ENCODE measurements around the gene ADAMTS12.
"Not testable (repeated sequence)": the region's sequence is repeated elsewhere in the genome, so short reads cannot be mapped to it uniquely, and the experiment has no call there.

ADAMTS12 gene

GRCh38 chr5:33929925-33930690, 38.3 kb upstream of the ADAMTS12 start:
- Mint-ChIP-seq H3K4me3 (no peak overlapping the region), H3K36me3 (ENCODE audit: low read depth) (no peaks in the 10 kb centered on the region), H3K9me3 (no peaks in the 10 kb centered on the region), H3K27me3 (peaks cover 6% of the 10 kb centered on the region), H3K4me1 (ENCODE audit: low read depth) (no peaks in the 10 kb centered on the region), H3K27ac (no peak overlapping the region)
- no peak for DNase-seq

GRCh38 chr5:33928283-33928682, 36.5 kb upstream of the ADAMTS12 start:
- no peaks in the 10 kb centered on the region for H3K4me1 Mint-ChIP-seq (ENCODE audit: low read depth)
- no peak for DNase-seq
- no peaks in the 10 kb centered on the region for H3K9me3 Mint-ChIP-seq
- no peak overlapping the region for H3K27ac Mint-ChIP-seq
- no peak overlapping the region for H3K4me3 Mint-ChIP-seq
- H3K36me3 Mint-ChIP-seq (ENCODE audit: low read depth): no peaks in the 10 kb centered on the region
- peaks cover 2% of the 10 kb centered on the region for H3K27me3 Mint-ChIP-seq

GRCh38 chr5:33927685-33928084, 35.9 kb upstream of the ADAMTS12 start:
- H3K27ac Mint-ChIP-seq: no peak overlapping the region
- H3K4me3 Mint-ChIP-seq: no peak overlapping the region
- H3K9me3 Mint-ChIP-seq: no peaks in the 10 kb centered on the region
- no peak for DNase-seq
- H3K4me1 Mint-ChIP-seq (ENCODE audit: low read depth): no peaks in the 10 kb centered on the region
- no peaks in the 10 kb centered on the region for H3K36me3 Mint-ChIP-seq (ENCODE audit: low read depth)
- H3K27me3 Mint-ChIP-seq: peaks cover 5% of the 10 kb centered on the region

GRCh38 chr5:33925278-33925677, 33.5 kb upstream of the ADAMTS12 start:
- H3K4me1 Mint-ChIP-seq (ENCODE audit: low read depth): no peaks in the 10 kb centered on the region
- DNase-seq: no peak
- no peak overlapping the region for H3K27ac Mint-ChIP-seq
- H3K36me3 Mint-ChIP-seq (ENCODE audit: low read depth): no peaks in the 10 kb centered on the region
- H3K4me3 Mint-ChIP-seq: no peak overlapping the region
- H3K9me3 Mint-ChIP-seq: no peaks in the 10 kb centered on the region
- peaks cover 21% of the 10 kb centered on the region for H3K27me3 Mint-ChIP-seq

- no peak overlapping the region for H3K4me3 Mint-ChIP-seq
- H3K27me3 Mint-ChIP-seq: peaks cover 24% of the 10 kb centered on the region
- H3K27ac Mint-ChIP-seq: no peak overlapping the region
- H3K36me3 Mint-ChIP-seq (ENCODE audit: low read depth): no peaks in the 10 kb centered on the region
- H3K4me1 Mint-ChIP-seq (ENCODE audit: low read depth): no peaks in the 10 kb centered on the region
- peaks cover 17% of the 10 kb centered on the region for H3K9me3 Mint-ChIP-seq
- no peak for DNase-seq
Measured at GRCh38 chr5:33921002-33921401, 29.2 kb upstream of the ADAMTS12 start.

GRCh38 chr5:33914844-33915243, 23.1 kb upstream of the ADAMTS12 start:
- H3K9me3 Mint-ChIP-seq: peaks cover 24% of the 10 kb centered on the region
- DNase-seq; H3K27ac Mint-ChIP-seq; H3K4me3 Mint-ChIP-seq; H3K27me3 Mint-ChIP-seq; H3K4me1 Mint-ChIP-seq (ENCODE audit: low read depth); H3K36me3 Mint-ChIP-seq (ENCODE audit: low read depth): not testable (repeated sequence)

- not testable (repeated sequence) for H3K4me1 Mint-ChIP-seq (ENCODE audit: low read depth); H3K4me3 Mint-ChIP-seq; H3K27ac Mint-ChIP-seq; H3K27me3 Mint-ChIP-seq; H3K36me3 Mint-ChIP-seq (ENCODE audit: low read depth); DNase-seq
- H3K9me3 Mint-ChIP-seq: peaks cover 39% of the 10 kb centered on the region
Measured at GRCh38 chr5:33906248-33906647, 14.5 kb upstream of the ADAMTS12 start.

- peaks cover 39% of the 10 kb centered on the region for H3K9me3 Mint-ChIP-seq
- H3K36me3 Mint-ChIP-seq (ENCODE audit: low read depth): no peaks in the 10 kb centered on the region
- H3K4me1 Mint-ChIP-seq (ENCODE audit: low read depth): no peaks in the 10 kb centered on the region
- no peak overlapping the region for H3K27ac Mint-ChIP-seq
- no peaks in the 10 kb centered on the region for H3K27me3 Mint-ChIP-seq
- no peak for DNase-seq
- no peak overlapping the region for H3K4me3 Mint-ChIP-seq
Measured at GRCh38 chr5:33905381-33905780, 13.6 kb upstream of the ADAMTS12 start.

GRCh38 chr5:33903118-33903517, 11.3 kb upstream of the ADAMTS12 start:
- peaks cover 4% of the 10 kb centered on the region for H3K27me3 Mint-ChIP-seq
- H3K4me1 Mint-ChIP-seq (ENCODE audit: low read depth): no peaks in the 10 kb centered on the region
- no peaks in the 10 kb centered on the region for H3K36me3 Mint-ChIP-seq (ENCODE audit: low read depth)
- H3K9me3 Mint-ChIP-seq: peaks cover 35% of the 10 kb centered on the region
- DNase-seq: no peak
- H3K4me3 Mint-ChIP-seq: no peak overlapping the region
- H3K27ac Mint-ChIP-seq: no peak overlapping the region

GRCh38 chr5:33901156-33901555, 9.4 kb upstream of the ADAMTS12 start:
- H3K36me3 Mint-ChIP-seq (ENCODE audit: low read depth): no peaks in the 10 kb centered on the region
- peaks cover 8% of the 10 kb centered on the region for H3K27me3 Mint-ChIP-seq
- no peak overlapping the region for H3K27ac Mint-ChIP-seq
- no peaks in the 10 kb centered on the region for H3K4me1 Mint-ChIP-seq (ENCODE audit: low read depth)
- H3K9me3 Mint-ChIP-seq: peaks cover 19% of the 10 kb centered on the region
- H3K4me3 Mint-ChIP-seq: no peak overlapping the region
- DNase-seq: no peak

- peaks cover 7% of the 10 kb centered on the region for H3K4me1 Mint-ChIP-seq (ENCODE audit: low read depth)
- DNase-seq: no peak
- peaks cover 61% of the 10 kb centered on the region for H3K27me3 Mint-ChIP-seq
- no peaks in the 10 kb centered on the region for H3K36me3 Mint-ChIP-seq (ENCODE audit: low read depth)
- no peaks in the 10 kb centered on the region for H3K9me3 Mint-ChIP-seq
- no peak overlapping the region for H3K4me3 Mint-ChIP-seq
- H3K27ac Mint-ChIP-seq: no peak overlapping the region
Measured at GRCh38 chr5:33894566-33894965, 2.8 kb upstream of the ADAMTS12 start.

- Mint-ChIP-seq H3K4me1 (ENCODE audit: low read depth) (peaks cover 7% of the 10 kb centered on the region), H3K27ac (no peak overlapping the region), H3K27me3 (peaks cover 68% of the 10 kb centered on the region), H3K4me3 (no peak overlapping the region), H3K36me3 (ENCODE audit: low read depth) (no peaks in the 10 kb centered on the region), H3K9me3 (no peaks in the 10 kb centered on the region)
- no peak for DNase-seq
Measured at GRCh38 chr5:33892620-33893137, 889 bp upstream of the ADAMTS12 start.

- Mint-ChIP-seq H3K4me3 (no peak overlapping the region), H3K9me3 (no peaks in the 10 kb centered on the region), H3K4me1 (ENCODE audit: low read depth) (peaks cover 7% of the 10 kb centered on the region), H3K27ac (no peak overlapping the region), H3K36me3 (ENCODE audit: low read depth) (no peaks in the 10 kb centered on the region), H3K27me3 (peaks cover 67% of the 10 kb centered on the region)
- DNase-seq: no peak
Measured at GRCh38 chr5:33891446-33891787, 373 bp downstream of the ADAMTS12 start.

- no peak overlapping the region for H3K4me3 Mint-ChIP-seq
- peaks cover 7% of the 10 kb centered on the region for H3K4me1 Mint-ChIP-seq (ENCODE audit: low read depth)
- H3K27ac Mint-ChIP-seq: no peak overlapping the region
- peaks cover 64% of the 10 kb centered on the region for H3K27me3 Mint-ChIP-seq
- no peaks in the 10 kb centered on the region for H3K36me3 Mint-ChIP-seq (ENCODE audit: low read depth)
- no peaks in the 10 kb centered on the region for H3K9me3 Mint-ChIP-seq
- no peak for DNase-seq
Measured at GRCh38 chr5:33890131-33891032, 1.4 kb downstream of the ADAMTS12 start.

GRCh38 chr5:33888587-33888986, 3.2 kb downstream of the ADAMTS12 start:
- Mint-ChIP-seq H3K4me3 (no peak overlapping the region), H3K4me1 (ENCODE audit: low read depth) (peaks cover 7% of the 10 kb centered on the region), H3K27ac (no peak overlapping the region), H3K36me3 (ENCODE audit: low read depth) (no peaks in the 10 kb centered on the region), H3K9me3 (no peaks in the 10 kb centered on the region), H3K27me3 (peaks cover 52% of the 10 kb centered on the region)
- no peak for DNase-seq
